B cell (primary cell): ENCODE data around the gene TMSB4X. TPM values are rescaled to one million over a fixed set of nuclear protein-coding genes. Genes with fewer than 3 reads are reported as not detected.

Experiments
- ATAC-seq: fragments of 200-7000 bp; cut with Tn5 transposase; one replicate; pipeline ENCODE4 v1.10.0; 2021; ENCODE audit warnings: low read depth, mild to moderate bottlenecking, moderate number of reproducible peaks, moderate library complexity
- CTCF ChIA-PET: fragments of 350-600 bp; sonication (Branson Sonifier 250); formaldehyde crosslinking; loops from one replicate; lab custom pipeline; 2021; ENCODE audit warnings: antibody characterized with exemption, inconsistent platforms; lab: Charles Lee
- POLR2A ChIA-PET: fragments of 350-600 bp; sonication (Branson Sonifier 250); formaldehyde crosslinking; loops from one replicate; lab custom pipeline; 2021; ENCODE audit warnings: antibody characterized with exemption; lab: Charles Lee
- DNase-seq: peaks from one replicate; pipeline ENCODE4 v3.0.0; 2013
- H2AFZ ChIP-seq: 2 replicates; pipeline ENCODE4 v1.6.1; 2012; ENCODE audit warnings: mild to moderate bottlenecking, low read depth, low read length; ENCODE audit not compliant: insufficient read depth, poor library complexity, severe bottlenecking
- H3K27ac ChIP-seq, 2 donors: 1 replicate in 1 of 2; 2 replicates in 1 of 2; pipeline ENCODE4 v1.5.1; 2012 to 2013; ENCODE audit warnings: low read length in 2 of 2, mild to moderate bottlenecking in 2 of 2, moderate library complexity in 1 of 2
- H3K27me3 ChIP-seq, 4 experiments: fragments of 200-600 bp in 1 of 4; sonication (generic) in 1 of 4; replicated peaks in 1 of 4; 1 replicate in 2 of 4; 2 replicates in 2 of 4; pipeline versions ENCODE4 v1.6.1 to v1.7.0; 2013 to 2016; ENCODE audit warnings: low read length in 3 of 4, mild to moderate bottlenecking in 2 of 4, mixed read lengths in 1 of 4, moderate library complexity in 1 of 4; ENCODE audit not compliant: insufficient read depth in 4 of 4, control insufficient read depth in 3 of 4; ENCODE audit errors: control extremely low read depth in 1 of 4
- H3K36me3 ChIP-seq, 2 experiments: replicated peaks in 1 of 2; 1 replicate in 1 of 2; 2 replicates in 1 of 2; pipeline versions ENCODE4 v1.6.1 to v1.7.1; 2013; ENCODE audit warnings: low read length in 1 of 2; ENCODE audit not compliant: insufficient read depth in 2 of 2, control insufficient read depth in 1 of 2; ENCODE audit errors: control extremely low read depth in 1 of 2, extremely low read depth in 1 of 2
- H3K4me1 ChIP-seq, 2 donors: fragments of 200-600 bp in 1 of 2; sonication (generic) in 1 of 2; 1 replicate in 1 of 2; 2 replicates in 1 of 2; pipeline versions ENCODE4 v1.5.1 to v1.6.1; 2013 to 2017; ENCODE audit warnings: low read length in 2 of 2; ENCODE audit not compliant: control insufficient read depth in 2 of 2, insufficient read depth in 2 of 2
- H3K4me2 ChIP-seq: replicated peaks from 2 replicates; pipeline ENCODE3; 2012; ENCODE audit warnings: mild to moderate bottlenecking, low read depth, low read length; ENCODE audit not compliant: poor library complexity, severe bottlenecking
- H3K4me3 ChIP-seq, 5 experiments: fragments of 200-600 bp in 1 of 5; sonication (generic) in 1 of 5; 1 replicate in 3 of 5; 2 replicates in 2 of 5; pipeline versions ENCODE4 v1.5.1 to v1.7.0; 2011 to 2016; ENCODE audit warnings: low read length in 4 of 5, mild to moderate bottlenecking in 4 of 5, low read depth in 2 of 5, control low read depth in 1 of 5, moderate library complexity in 1 of 5; ENCODE audit not compliant: insufficient read depth in 1 of 5; ENCODE audit errors: control extremely low read depth in 1 of 5, extremely low read depth in 1 of 5
- H3K79me2 ChIP-seq: fragments of 200-600 bp; sonication (generic); one replicate; pipeline ENCODE4 v1.6.0; 2016; ENCODE audit warnings: low read length; ENCODE audit not compliant: control insufficient read depth, insufficient read depth
- H3K9ac ChIP-seq: fragments of 200-600 bp; sonication (generic); 2 replicates; pipeline ENCODE4 v1.6.1; 2017; ENCODE audit warnings: mild to moderate bottlenecking, low read length, moderate library complexity
- H3K9me3 ChIP-seq, 3 donors: one replicate each; pipeline versions ENCODE4 v1.6.1 to v1.7.1; 2013; ENCODE audit warnings: low read length in 2 of 3; ENCODE audit not compliant: control insufficient read depth in 2 of 3, insufficient read depth in 1 of 3; ENCODE audit errors: control extremely low read depth in 1 of 3
- H4K20me1 ChIP-seq: 2 replicates; pipeline ENCODE4 v1.6.0; 2012; ENCODE audit warnings: mild to moderate bottlenecking, low read length; ENCODE audit not compliant: insufficient read depth, control insufficient read depth, poor library complexity, severe bottlenecking
- H3K27ac Mint-ChIP-seq: one replicate; pipeline ENCODE4 v1.8.0; 2021; ENCODE audit warnings: mixed read lengths
- H3K27me3 Mint-ChIP-seq: one replicate; pipeline ENCODE4 v1.8.0; 2021; ENCODE audit warnings: mixed read lengths
- H3K4me1 Mint-ChIP-seq: one replicate; pipeline ENCODE4 v1.8.0; 2021; ENCODE audit warnings: mixed read lengths
- H3K4me3 Mint-ChIP-seq: one replicate; pipeline ENCODE4 v1.8.0; 2021; ENCODE audit warnings: mixed read lengths
- H3K9me3 Mint-ChIP-seq: one replicate; pipeline ENCODE4 v1.8.0; 2022; ENCODE audit warnings: mixed read lengths; ENCODE audit not compliant: insufficient read depth
- EZH2 ChIP-seq: IDR thresholded peaks from 2 replicates; pipeline ENCODE4 v1.6.1; 2012; ENCODE audit warnings: borderline replicate concordance, low read depth, mild to moderate bottlenecking, moderate library complexity, low read length; ENCODE audit not compliant: insufficient read depth, poor library complexity, severe bottlenecking
- WGBS: methylation state at CpG from one replicate; pipeline ENCODE4 v1.1.5; 2013; ENCODE audit warnings: missing lambda C conversion rate; ENCODE audit not compliant: insufficient coverage; 5-methylcytosine and 5-hydroxymethylcytosine counted together
- intact Hi-C: fragments of 100-400 bp; cut with micrococcal nuclease; formaldehyde crosslinking; loops from one replicate; pipeline ENCODE4 v1.10.0; 2022
- polyA plus RNA-seq: library from polyadenylated mRNA; depleted of rRNA; stranded (reverse); fragments of >200 nt; gene quantifications from 2 replicates; pipeline ENCODE4 v1.2.3, GENCODE V29; 2012
- total RNA-seq, 2 donors: library from RNA; stranded (reverse); fragments of 120-200 nt in 1 of 2; gene quantifications; 1 replicate in 1 of 2; 2 replicates in 1 of 2; pipeline versions ENCODE4 v1.2.3 to v1.2.4, GENCODE V29; 2013 to 2022
- TF ChIP-seq, protein P1 (sequence below): fragments of 200-600 bp; IDR thresholded peaks from one replicate; pipeline ENCODE4 v1.8.0; 2022; ENCODE audit warnings: antibody characterized with exemption, mild to moderate bottlenecking

The TMSB4X gene
- total and polyA plus RNA-seq, 2 donors (not counting 1 experiment from before 2014, with no cell fraction given), result 2,550 to 4,850 TPM

DNA sequence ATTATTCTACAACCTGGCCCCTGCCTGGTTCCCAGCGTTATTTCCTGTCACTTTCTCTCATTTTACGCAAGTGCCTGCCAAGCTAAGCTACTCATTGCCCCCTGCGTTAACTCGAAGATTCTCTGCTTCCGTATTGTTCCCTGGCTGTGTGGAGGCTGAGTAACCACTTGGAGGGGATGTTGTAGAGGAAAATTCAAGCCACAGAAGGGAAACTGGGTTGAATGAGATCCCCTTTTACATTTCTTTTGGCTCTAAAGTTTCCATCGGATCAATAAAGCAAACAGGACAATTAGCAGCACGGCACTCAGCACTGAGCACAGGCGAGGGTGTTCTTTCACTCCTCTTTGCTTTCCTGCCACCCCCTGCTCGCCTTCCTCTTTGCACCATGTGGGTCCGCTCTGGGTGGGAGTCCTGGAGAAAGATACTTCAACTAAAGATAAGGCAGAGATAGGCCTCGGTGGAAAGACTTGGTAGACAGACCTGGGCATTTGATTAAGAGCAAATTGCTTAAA lies 4.2 kb upstream of the TMSB4X start:
- Histone ChIP-seq H3K36me3 (peaks cover 0 to 5% of the 10 kb centered on the region in 2 experiments), H3K9me3 (no peaks in the 10 kb centered on the region), H2AFZ (peak overlapping the region; percentile 61), H3K4me1 (peaks cover 47 to 55% of the 10 kb centered on the region in 2 donors), H3K4me3 (peak overlapping the region in 4 of 5 experiments; percentile 9 to 35 (median 28)), H4K20me1 (peaks cover 8% of the 10 kb centered on the region), H3K27ac (peak overlapping the region; percentile 82 to 89), H3K9ac (peak overlapping the region; percentile 24), H3K79me2 (peaks cover 42% of the 10 kb centered on the region), H3K4me2 (peak overlapping the region; percentile 70), H3K27me3 (peaks cover 0 to 4% (median 0%) of the 10 kb centered on the region in 4 experiments)
- DNase-seq (peak; percentile 79), ATAC-seq (peak; percentile 15)
- intact Hi-C loops, result loop anchor here (10.0 kb wide), 2 partner anchors 284 to 374 kb away; no protein-coding TSS in a partner anchor
- Mint-ChIP-seq H3K27ac (peak overlapping the region; percentile 97), H3K27me3 (no peaks in the 10 kb centered on the region), H3K4me1 (peaks cover 61% of the 10 kb centered on the region), H3K4me3 (peak overlapping the region; percentile 84), H3K9me3 (no peaks in the 10 kb centered on the region)
- ChIA-PET CTCF (interaction anchor here (0.7 to 15.8 kb wide), 13 partner anchors 13 to 517 kb away, joined by 3 to 214 read pairs (median 5); no protein-coding TSS in a partner anchor), POLR2A (interaction anchor here (11.2 to 11.7 kb wide), 2 partner anchors 13 to 20 kb away, joined by 130 to 136 read pairs; no protein-coding TSS in a partner anchor)
- TF ChIP-seq EZH2, result no peak
- TF ChIP-seq, protein P1, sequence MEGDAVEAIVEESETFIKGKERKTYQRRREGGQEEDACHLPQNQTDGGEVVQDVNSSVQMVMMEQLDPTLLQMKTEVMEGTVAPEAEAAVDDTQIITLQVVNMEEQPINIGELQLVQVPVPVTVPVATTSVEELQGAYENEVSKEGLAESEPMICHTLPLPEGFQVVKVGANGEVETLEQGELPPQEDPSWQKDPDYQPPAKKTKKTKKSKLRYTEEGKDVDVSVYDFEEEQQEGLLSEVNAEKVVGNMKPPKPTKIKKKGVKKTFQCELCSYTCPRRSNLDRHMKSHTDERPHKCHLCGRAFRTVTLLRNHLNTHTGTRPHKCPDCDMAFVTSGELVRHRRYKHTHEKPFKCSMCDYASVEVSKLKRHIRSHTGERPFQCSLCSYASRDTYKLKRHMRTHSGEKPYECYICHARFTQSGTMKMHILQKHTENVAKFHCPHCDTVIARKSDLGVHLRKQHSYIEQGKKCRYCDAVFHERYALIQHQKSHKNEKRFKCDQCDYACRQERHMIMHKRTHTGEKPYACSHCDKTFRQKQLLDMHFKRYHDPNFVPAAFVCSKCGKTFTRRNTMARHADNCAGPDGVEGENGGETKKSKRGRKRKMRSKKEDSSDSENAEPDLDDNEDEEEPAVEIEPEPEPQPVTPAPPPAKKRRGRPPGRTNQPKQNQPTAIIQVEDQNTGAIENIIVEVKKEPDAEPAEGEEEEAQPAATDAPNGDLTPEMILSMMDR, result peak; percentile 21
- no CpG with 5 or more reads among the region's 11 CpGs for WGBS
